OCI-LY7 (cell line): ENCODE measurements around the gene METTL22. TPM values are rescaled to one million over a fixed set of nuclear protein-coding genes. Genes with fewer than 3 reads are reported as not detected.

Source experiments
- BruUV-seq: library from RNA; stranded (reverse); fragments of 400-500 nt; replicated peaks from 2 replicates; lab custom pipeline; 2021; lab: Mats Ljungman, UMichigan
- CTCF ChIA-PET: fragments of 300-600 bp; sonication (Branson Sonifier 250); formaldehyde crosslinking; loops from one replicate; lab custom pipeline; 2022; ENCODE audit warnings: antibody characterized with exemption; ENCODE audit not compliant: unreplicated experiment; lab: Charles Lee
- POLR2A ChIA-PET: fragments of 300-600 bp; sonication (Branson Sonifier 250); formaldehyde crosslinking; loops from one replicate; lab custom pipeline; 2022; ENCODE audit warnings: antibody characterized with exemption; lab: Charles Lee
- DNase-seq: peaks from one replicate; pipeline ENCODE4 v3.0.0-alpha.2; 2015; ENCODE audit warnings: low spot score
- H2AFZ ChIP-seq: fragments of 200-600 bp; sonication (generic), shearing (Covaris generic); 2 replicates; pipeline ENCODE4 v1.6.1; 2014; ENCODE audit warnings: mild to moderate bottlenecking, antibody characterized with exemption, low read length, moderate library complexity
- H3K27ac ChIP-seq: fragments of 200-600 bp; sonication (generic); 2 replicates; pipeline ENCODE4 v1.5.1; 2014; ENCODE audit warnings: mixed run types, low read depth, mild to moderate bottlenecking, moderate library complexity, low read length, inconsistent platforms; ENCODE audit not compliant: poor library complexity, severe bottlenecking
- H3K36me3 ChIP-seq: fragments of 200-600 bp; sonication (generic); 2 replicates; pipeline ENCODE4 v1.6.1; 2014; ENCODE audit warnings: mild to moderate bottlenecking, antibody characterized with exemption, low read length, moderate library complexity, mixed read lengths; ENCODE audit not compliant: insufficient read depth
- H3K4me1 ChIP-seq: fragments of 200-600 bp; sonication (generic); 2 replicates; pipeline ENCODE4 v1.5.1; 2014; ENCODE audit warnings: mild to moderate bottlenecking, low read length; ENCODE audit not compliant: insufficient read depth, poor library complexity, severe bottlenecking
- H3K4me2 ChIP-seq: fragments of 200-600 bp; sonication (generic); 2 replicates; pipeline ENCODE4 v1.6.1; 2014; ENCODE audit warnings: mild to moderate bottlenecking, low read length
- H3K4me3 ChIP-seq: fragments of 200-600 bp; sonication (generic); 2 replicates; pipeline ENCODE4 v1.5.1; 2014; ENCODE audit warnings: mild to moderate bottlenecking, low read depth, low read length; ENCODE audit not compliant: poor library complexity, severe bottlenecking
- H3K79me2 ChIP-seq: fragments of 200-600 bp; sonication (generic); 2 replicates; pipeline ENCODE4 v1.6.1; 2016; ENCODE audit warnings: low read depth, mild to moderate bottlenecking, low read length, moderate library complexity, mixed read lengths; ENCODE audit not compliant: insufficient read depth
- H3K9me2 ChIP-seq: fragments of 200-600 bp; sonication (generic); 2 replicates; pipeline ENCODE4 v1.6.1; 2016; ENCODE audit warnings: mild to moderate bottlenecking, low read length, mixed read lengths; ENCODE audit not compliant: insufficient read depth
- H3K9me3 ChIP-seq: fragments of 200-600 bp; sonication (generic); 2 replicates; pipeline ENCODE4 v1.6.1; 2014; ENCODE audit warnings: mild to moderate bottlenecking, mixed run types, low read length, mixed read lengths
- H4K20me1 ChIP-seq: fragments of 200-600 bp; sonication (generic); 2 replicates; pipeline ENCODE4 v1.6.1; 2014; ENCODE audit warnings: mild to moderate bottlenecking, antibody characterized with exemption, low read length, moderate library complexity, mixed read lengths; ENCODE audit not compliant: insufficient read depth
- CTCF ChIP-seq: fragments of 200-600 bp; sonication (generic); conservative IDR thresholded peaks from 2 replicates; pipeline ENCODE4 v1.5.1; 2014; ENCODE audit warnings: mild to moderate bottlenecking, antibody characterized with exemption, low read length, moderate library complexity, mixed read lengths
- EZH2phosphoT487 ChIP-seq: fragments of 200-600 bp; sonication (generic); IDR thresholded peaks from 2 replicates; pipeline ENCODE4 v1.6.1; 2018; ENCODE audit warnings: low read depth, borderline replicate concordance, mild to moderate bottlenecking, mixed run types, antibody characterized with exemption, low read length, moderate library complexity, mixed read lengths
- intact Hi-C: fragments of 100-400 bp; cut with micrococcal nuclease; formaldehyde crosslinking; loops from one replicate; pipeline ENCODE4 v1.10.0; 2022; ENCODE audit not compliant: unreplicated experiment
- total RNA-seq, 2 experiments: library from RNA; depleted of rRNA in 1 of 2; stranded (reverse); fragments of >200 nt in 1 of 2; shearing (Covaris generic) in 1 of 2; gene quantifications; 2 replicates each; pipeline ENCODE4 v1.2.3, GENCODE V29; 2014 to 2022

METTL22 gene
- total RNA-seq, 2 experiments from 2014 or later = 22.4 to 55.0 TPM

GRCh38 chr16:8632675-8633182 lies 11.2 kb downstream of the METTL22 start:
- TF ChIP-seq CTCF (no peak), EZH2phosphoT487 (no peak)
- Histone ChIP-seq H3K4me2 (no peak overlapping the region), H2AFZ (no peak overlapping the region), H3K4me1 (no peaks in the 10 kb centered on the region), H3K9me3 (no peaks in the 10 kb centered on the region), H3K4me3 (no peak overlapping the region), H3K9me2 (no peaks in the 10 kb centered on the region), H4K20me1 (no peaks in the 10 kb centered on the region), H3K27ac (no peak overlapping the region), H3K36me3 (peaks cover 89% of the 10 kb centered on the region), H3K79me2 (no peaks in the 10 kb centered on the region)
- ChIA-PET CTCF (no interaction called here), POLR2A (no interaction called here)
- intact Hi-C loops = no loop called here
- no TSS peak for BruUV-seq
- DNase-seq = no peak

- Histone ChIP-seq H3K9me2 (no peaks in the 10 kb centered on the region), H3K79me2 (no peaks in the 10 kb centered on the region), H4K20me1 (no peaks in the 10 kb centered on the region), H3K4me1 (no peaks in the 10 kb centered on the region), H3K9me3 (no peaks in the 10 kb centered on the region), H3K27ac (no peak overlapping the region), H3K4me2 (no peak overlapping the region), H3K36me3 (peaks cover 84% of the 10 kb centered on the region), H3K4me3 (no peak overlapping the region), H2AFZ (no peak overlapping the region)
- intact Hi-C loops = loop anchor here (5.0 kb wide), 1 partner anchor 63 kb away; no protein-coding TSS in a partner anchor
- no peak for TF ChIP-seq EZH2phosphoT487
- peak; percentile 93 for TF ChIP-seq CTCF
- POLR2A ChIA-PET = interaction anchor here (0.6 to 1.0 kb wide), 2 partner anchors 17 to 51 kb away, joined by 3 read pairs; no protein-coding TSS in a partner anchor
- CTCF ChIA-PET = no interaction called here
- no TSS peak for BruUV-seq
- peak; percentile 48 for DNase-seq
Measured at GRCh38 chr16:8634991-8635736, 13.7 kb downstream of the METTL22 start.

GRCh38 chr16:8639694-8640093 lies 18.2 kb downstream of the METTL22 start:
- H3K4me2 ChIP-seq = no peak overlapping the region
- no TSS peak for BruUV-seq
- no peaks in the 10 kb centered on the region for H3K9me3 ChIP-seq
- intact Hi-C loops = loop anchor here (5.0 kb wide), 1 partner anchor 67 kb away; no protein-coding TSS in a partner anchor
- ChIA-PET POLR2A (no interaction called here), CTCF (no interaction called here)
- H3K4me3 ChIP-seq = no peak overlapping the region
- H3K9me2 ChIP-seq = no peaks in the 10 kb centered on the region
- H3K27ac ChIP-seq = no peak overlapping the region
- no peaks in the 10 kb centered on the region for H3K4me1 ChIP-seq
- H3K36me3 ChIP-seq = peaks cover 80% of the 10 kb centered on the region
- no peaks in the 10 kb centered on the region for H4K20me1 ChIP-seq
- DNase-seq = no peak
- TF ChIP-seq EZH2phosphoT487 = no peak
- TF ChIP-seq CTCF = no peak
- no peak overlapping the region for H2AFZ ChIP-seq
- H3K79me2 ChIP-seq = no peaks in the 10 kb centered on the region
